Measurements from ENCODE around the gene HDAC2. TPM values are rescaled to one million over a fixed set of nuclear protein-coding genes. Genes with fewer than 3 reads are reported as not detected.
"Not testable (repeated sequence)": the region's sequence is repeated elsewhere in the genome, so short reads cannot be mapped to it uniquely, and the experiment has no call there.

The HDAC2 gene
- 123 and 125 TPM in 2 replicates for total RNA-seq

DNA sequence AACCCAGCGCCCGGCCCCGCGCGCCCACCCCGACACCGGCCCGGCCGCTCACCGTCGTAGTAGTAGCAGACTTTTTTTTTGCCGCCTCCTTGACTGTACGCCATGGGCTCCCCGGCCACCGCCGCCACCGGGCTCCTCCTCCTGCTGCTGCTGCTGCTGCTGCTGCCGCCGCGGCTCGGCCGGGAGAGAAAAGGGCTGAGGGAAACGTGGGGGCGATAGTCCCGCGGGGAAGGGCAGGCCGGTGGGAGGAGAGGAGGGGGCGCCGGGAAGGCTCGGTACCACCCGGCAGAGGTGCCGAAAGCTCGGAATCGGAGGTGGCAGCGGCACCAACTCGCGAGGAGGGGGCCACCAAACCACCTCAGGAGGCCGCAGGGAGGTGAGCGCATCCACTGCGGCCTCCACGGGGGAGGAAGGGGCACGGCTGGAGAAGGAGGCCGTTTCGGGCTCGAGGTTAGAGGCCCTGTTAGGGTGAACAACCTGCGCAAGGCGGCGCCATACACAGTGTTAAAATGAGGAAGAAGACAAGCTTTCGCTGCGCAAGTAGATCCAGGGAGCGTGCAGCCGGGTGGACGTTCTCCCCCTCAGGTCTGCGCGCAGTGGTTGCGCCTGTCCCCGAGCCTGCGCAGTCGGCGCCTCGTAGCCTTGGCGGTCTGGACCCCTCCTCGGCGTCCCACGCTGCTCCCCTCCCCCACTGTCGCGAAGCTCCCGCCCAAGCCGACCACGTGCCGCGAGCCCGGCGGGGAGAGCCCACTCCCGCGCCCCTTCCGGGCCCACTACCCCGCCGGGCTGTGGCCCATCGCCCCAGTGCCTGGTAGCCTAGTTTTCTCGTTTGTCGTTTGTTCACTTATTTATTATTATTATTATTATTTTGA is at the start of gene HDAC2:
HDAC2 (minus strand) TSS at position 344 of the 872 bp plus-strand sequence; CDS start at position 104, 240 bp downstream.
- DNase-seq (ENCODE audit: extremely low read depth, low read depth, low spot score) = no peak

- no peak for DNase-seq (ENCODE audit: extremely low read depth, low read depth, low spot score)
Observed at GRCh38 chr6:114020196-114020595, 49.2 kb upstream of the HDAC2 start.

GRCh38 chr6:114017146-114017545 is 46.2 kb upstream of the HDAC2 start:
- DNase-seq (ENCODE audit: extremely low read depth, low read depth, low spot score) = not testable (repeated sequence)

- not testable (repeated sequence) for DNase-seq (ENCODE audit: extremely low read depth, low read depth, low spot score)
Observed at GRCh38 chr6:114014106-114014505, 43.2 kb upstream of the HDAC2 start.

DNA sequence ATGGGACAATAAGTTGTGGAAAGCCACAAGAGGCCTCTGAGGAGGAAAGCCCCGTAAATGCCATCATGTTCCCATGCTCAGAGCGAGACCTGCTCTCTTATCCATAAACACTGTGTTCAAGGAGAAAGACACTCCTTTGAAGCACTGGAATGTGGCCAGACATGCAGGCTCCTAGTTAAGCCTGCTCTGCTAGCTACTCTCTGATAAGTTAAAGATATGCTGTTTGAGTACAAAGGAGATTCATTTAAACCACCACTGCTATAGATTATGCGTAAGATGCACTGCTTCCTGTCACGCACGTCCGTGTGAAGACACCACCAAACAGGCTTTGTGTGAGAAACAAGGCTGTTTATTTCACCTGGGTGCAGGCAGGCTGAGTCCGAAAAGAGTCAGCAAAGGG is 40.5 kb upstream of the HDAC2 start:
- DNase-seq (ENCODE audit: extremely low read depth, low read depth, low spot score) = not testable (repeated sequence)

DNA sequence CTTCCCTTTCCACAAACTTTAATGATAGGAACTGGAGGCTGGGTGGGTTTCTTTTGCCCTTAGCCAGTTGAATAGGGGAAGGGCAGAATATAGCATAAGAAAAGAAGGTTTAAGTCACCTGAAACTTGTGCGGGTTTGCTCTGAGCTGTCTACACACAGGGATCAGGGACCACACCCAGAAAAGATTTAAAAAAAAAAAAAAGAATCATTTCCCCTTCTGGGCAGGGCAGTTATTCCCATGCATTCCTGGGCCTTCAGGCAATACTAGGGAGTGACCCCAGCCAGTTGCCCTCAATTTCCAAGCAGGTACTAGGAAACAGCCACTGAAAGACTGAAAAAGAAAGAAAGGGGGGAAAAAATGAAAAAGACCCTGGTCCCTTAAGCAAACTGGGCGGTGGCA is 39.6 kb upstream of the HDAC2 start:
- DNase-seq (ENCODE audit: extremely low read depth, low read depth, low spot score) = no peak

DNA sequence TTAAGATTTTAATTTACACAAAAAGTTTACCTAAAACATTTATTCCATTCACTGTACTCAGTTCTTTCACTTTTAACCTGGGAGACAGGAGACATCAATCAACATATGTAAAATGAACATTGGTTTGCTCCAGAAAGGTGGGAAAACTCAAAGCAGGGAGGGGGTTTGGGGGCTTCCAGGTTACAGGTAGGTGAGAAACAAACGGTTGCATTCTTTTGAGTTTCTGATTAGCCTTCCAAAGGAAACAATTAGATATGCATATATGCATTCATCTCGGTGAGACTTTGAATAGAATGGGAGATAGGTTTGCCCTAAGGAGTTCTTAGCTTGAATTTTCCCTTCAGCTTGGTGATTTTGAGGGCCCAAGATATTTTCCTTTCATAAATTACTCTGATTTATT is 38.2 kb upstream of the HDAC2 start:
- DNase-seq (ENCODE audit: extremely low read depth, low read depth, low spot score) = no peak

- no peak for DNase-seq (ENCODE audit: extremely low read depth, low read depth, low spot score)
Observed at GRCh38 chr6:114008331-114008730, 37.4 kb upstream of the HDAC2 start.

DNA sequence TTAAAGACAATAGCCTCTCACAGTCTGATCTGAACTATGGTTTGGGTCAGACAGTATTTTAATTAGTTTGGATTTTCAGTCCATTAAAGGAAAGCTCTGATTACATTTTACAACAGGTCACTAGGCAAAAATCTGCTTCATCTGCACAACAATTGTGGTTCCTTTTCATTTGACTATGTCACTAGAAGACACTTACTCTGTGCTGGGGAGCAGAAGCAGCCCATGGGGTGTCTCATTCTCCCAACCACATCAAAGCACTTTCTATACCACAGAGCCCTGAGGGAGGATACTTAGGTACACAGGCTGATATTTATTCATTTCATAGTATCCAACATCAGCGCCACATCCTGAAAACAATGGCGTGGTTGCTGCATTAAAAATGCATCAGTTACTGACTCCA is 36.6 kb upstream of the HDAC2 start:
- DNase-seq (ENCODE audit: extremely low read depth, low read depth, low spot score) = no peak

DNA sequence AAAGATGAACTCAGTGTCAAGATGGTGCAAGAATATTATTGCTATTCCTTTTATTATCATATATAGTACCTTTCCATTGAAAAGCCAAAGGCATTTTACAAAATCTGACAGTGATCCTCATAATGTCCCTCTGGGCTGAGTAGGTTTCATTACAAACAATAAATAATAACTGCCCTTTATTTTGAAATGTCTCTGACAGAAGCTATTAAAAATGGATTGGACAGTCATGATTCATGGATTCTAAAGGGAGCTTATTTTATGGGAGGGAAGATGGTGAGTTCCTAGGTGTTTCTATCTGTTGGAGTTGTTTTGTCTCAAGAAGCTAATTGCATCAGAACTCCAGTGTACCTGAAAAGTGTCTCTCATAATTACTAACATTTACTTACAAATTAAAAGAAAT is 30.4 kb upstream of the HDAC2 start:
- no peak for DNase-seq (ENCODE audit: extremely low read depth, low read depth, low spot score)

- no peak for DNase-seq (ENCODE audit: extremely low read depth, low read depth, low spot score)
Observed at GRCh38 chr6:114000069-114000468, 29.1 kb upstream of the HDAC2 start.

GRCh38 chr6:113999284-113999683 is 28.3 kb upstream of the HDAC2 start:
- no peak for DNase-seq (ENCODE audit: extremely low read depth, low read depth, low spot score)

DNA sequence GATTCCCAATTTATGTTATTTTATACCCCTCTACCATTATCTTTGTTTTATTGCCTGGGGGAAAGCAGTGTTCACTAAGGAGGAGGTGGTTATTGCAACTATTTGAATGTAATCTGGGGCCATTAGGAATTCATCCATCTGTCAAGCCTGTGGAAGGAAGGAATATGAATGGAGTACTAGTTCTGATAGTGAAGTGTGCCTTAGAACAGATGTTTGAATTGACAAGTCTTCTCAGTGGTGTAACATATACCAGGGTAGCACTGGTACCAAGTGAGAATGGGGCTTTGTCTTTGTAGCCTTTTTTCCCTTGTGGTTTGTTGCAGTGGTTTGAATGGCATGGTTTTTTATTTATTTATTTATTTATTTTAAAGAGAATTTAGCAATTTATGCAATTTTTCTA is 27.9 kb upstream of the HDAC2 start:
- no peak for DNase-seq (ENCODE audit: extremely low read depth, low read depth, low spot score)

DNA sequence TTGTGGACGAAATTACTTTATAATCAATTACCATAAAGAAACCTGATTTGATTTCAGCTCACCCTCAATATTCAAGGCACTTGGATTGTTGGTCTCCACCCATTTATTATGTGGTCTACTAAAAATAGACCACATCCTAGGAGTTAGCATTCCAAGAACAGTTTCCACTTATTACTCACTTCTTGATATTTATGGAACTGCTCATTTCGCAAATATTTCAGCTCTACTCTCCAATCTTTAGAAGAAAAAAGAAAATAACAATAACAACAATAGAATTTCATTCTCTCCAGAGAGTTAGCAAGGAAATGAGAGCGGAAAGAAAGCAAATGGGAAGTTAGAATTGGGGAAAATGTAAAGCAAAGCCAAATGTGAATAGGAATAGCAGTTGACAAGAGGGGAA is 26.2 kb upstream of the HDAC2 start:
- DNase-seq (ENCODE audit: extremely low read depth, low read depth, low spot score) = no peak

- no peak for DNase-seq (ENCODE audit: extremely low read depth, low read depth, low spot score)
Observed at GRCh38 chr6:113995634-113996033, 24.7 kb upstream of the HDAC2 start.

- DNase-seq (ENCODE audit: extremely low read depth, low read depth, low spot score) = peak; percentile 84
Observed at GRCh38 chr6:113994934-113995342, 24.0 kb upstream of the HDAC2 start.

DNA sequence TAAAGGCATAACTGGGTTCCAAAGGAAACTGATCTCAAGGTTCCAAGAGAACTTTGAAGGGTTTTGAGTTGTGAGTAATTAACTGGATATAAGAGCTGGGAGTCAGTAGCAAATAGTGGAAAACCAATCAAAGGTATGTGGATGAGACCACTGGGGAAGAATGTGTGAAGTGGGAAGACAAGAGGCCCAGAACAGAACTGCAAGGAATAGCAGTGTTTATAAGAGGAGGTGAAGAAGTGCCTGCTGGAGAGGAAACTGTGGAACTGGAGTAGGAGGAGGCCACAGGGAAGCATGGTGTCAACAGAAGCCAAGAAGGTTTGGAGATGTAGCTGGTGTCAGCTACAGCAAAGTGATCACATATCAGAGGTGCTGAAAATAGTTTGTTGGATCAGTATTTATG is 18.7 kb upstream of the HDAC2 start:
- no peak for DNase-seq (ENCODE audit: extremely low read depth, low read depth, low spot score)

DNA sequence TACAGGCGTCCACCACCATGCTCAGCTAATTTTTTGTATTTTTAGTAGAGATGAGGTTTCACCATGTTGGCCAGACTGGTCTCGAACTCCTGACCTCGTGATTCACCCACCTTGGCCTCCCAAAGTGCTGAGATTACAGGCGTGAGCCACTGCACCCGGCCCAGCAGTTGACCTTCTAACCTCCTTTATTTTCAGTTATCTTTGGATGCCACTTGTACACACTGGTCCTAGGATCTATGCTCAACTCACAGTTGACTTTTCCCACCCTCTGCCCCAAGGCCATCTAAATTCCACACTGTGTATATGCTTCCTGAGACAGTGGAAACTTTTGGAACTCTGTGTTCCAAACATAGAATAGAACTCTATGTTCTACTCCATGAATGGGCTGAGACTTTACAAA is 11.7 kb upstream of the HDAC2 start:
- not testable (repeated sequence) for DNase-seq (ENCODE audit: extremely low read depth, low read depth, low spot score)

DNA sequence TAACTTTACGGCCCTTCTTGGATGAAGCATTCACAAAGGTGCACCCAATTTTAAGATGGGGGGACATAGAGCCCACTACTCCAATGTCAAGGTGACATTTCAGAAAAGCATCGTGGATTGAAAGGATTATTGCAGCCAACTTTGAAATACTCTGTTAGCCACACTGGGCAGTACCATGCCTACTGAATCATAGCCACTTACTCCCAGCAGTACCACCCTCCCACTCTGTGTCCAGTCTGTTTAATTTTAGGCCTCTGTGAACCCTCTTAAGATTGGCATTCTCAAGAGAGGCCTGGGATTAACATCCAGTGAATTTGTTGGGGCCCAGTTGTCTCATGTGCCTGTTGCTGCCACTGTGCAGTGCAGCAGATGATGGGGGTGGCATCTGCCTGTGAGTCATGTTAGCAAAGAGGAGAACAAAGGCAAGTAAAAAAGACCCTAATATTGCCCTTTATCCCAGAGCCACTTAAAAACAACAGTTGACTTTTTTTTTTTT is 11.2 kb upstream of the HDAC2 start:
- no peak for DNase-seq (ENCODE audit: extremely low read depth, low read depth, low spot score)

DNA sequence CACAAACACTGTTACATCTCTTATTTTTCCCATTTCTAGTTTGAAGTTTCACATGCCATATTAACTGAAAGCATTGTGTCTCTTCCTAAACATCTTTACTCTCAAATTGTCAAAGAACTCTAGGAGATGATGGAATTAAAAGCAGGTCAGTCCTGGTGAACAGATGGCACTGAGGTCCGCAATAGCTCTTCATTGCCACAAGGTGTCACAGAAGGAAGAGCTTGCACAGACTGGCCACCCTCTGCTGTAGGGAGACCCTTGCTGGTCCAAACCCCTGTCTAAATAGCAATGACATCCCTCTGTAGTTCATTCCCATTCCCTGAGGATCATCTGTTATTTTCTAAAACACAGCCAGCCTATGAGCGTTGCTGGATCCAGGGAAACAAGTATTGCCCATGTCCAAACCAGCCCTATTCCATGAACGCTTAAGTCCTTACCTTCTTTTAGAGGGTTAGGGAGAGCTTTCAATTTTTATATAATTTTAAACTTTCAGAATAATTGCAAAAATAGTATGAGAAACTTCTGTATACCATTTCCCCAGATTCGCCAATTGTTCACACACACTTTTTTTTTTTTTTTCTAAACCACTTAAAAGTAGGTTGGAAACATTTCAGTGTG is 10.1 kb upstream of the HDAC2 start:
- DNase-seq (ENCODE audit: extremely low read depth, low read depth, low spot score) = no peak

DNA sequence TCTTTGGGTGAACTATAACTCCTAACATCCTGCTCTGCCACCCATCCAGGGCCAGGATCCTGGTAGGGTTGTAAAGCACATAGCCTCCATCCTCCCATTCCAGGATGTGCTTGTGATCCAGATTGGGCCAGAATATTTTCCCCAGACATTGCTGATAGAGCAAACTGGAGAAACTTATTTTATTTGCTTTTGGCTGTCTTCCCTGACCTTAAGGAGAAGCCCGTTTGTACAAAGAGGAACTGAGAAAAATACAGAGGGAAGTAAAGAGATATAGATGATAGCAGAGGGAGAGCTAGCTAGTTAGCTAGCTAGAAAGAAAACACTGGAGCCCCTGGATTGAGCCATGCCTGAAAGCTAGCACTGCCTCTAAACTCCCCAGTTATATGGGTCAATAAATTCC is 9.0 kb upstream of the HDAC2 start:
- no peak for DNase-seq (ENCODE audit: extremely low read depth, low read depth, low spot score)

DNA sequence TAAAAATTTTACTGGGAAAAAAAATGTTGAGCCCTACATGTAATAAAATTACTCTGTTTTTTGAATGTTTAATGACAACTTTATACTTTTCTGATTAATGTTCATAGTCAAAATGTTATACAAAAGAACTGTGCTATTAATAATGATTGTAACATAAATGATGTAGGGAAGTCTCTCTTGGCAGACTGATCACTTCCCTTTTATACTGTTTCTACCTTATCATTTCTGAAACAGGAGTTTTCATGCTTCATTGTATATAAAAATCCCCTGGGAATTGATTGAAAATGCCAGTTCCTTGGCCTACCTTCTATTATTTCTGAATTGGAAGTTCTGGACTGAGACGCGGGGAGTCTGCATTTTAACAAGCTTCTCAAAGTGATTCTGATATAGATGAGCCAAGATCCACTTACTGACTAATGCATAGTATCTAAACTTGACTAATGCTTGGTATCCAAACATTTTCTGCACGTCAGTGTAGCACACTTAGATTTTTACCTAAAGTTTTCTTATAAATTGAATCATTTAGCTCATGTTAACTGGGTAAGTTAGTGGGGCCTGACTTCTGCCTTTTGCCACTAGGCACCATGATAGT is 7.2 kb upstream of the HDAC2 start:
- DNase-seq (ENCODE audit: extremely low read depth, low read depth, low spot score) = no peak

Data from glomerular endothelial cell (primary cell).